HG03103 (cell line): ENCODE data around the gene DUSP16.
A peak's percentile ranks its signal among the peaks of the same experiment; 100 is the strongest.
"Not testable (repeated sequence)": the region's sequence is repeated elsewhere in the genome, so short reads cannot be mapped to it uniquely, and the experiment has no call there.

Experiments
- ATAC-seq: cut with Tn5 transposase; IDR thresholded peaks from one replicate; pipeline ENCODE4 v1.9.1; 2021; ENCODE audit warnings: low read depth; ENCODE audit not compliant: unreplicated experiment

The DUSP16 gene

DNA sequence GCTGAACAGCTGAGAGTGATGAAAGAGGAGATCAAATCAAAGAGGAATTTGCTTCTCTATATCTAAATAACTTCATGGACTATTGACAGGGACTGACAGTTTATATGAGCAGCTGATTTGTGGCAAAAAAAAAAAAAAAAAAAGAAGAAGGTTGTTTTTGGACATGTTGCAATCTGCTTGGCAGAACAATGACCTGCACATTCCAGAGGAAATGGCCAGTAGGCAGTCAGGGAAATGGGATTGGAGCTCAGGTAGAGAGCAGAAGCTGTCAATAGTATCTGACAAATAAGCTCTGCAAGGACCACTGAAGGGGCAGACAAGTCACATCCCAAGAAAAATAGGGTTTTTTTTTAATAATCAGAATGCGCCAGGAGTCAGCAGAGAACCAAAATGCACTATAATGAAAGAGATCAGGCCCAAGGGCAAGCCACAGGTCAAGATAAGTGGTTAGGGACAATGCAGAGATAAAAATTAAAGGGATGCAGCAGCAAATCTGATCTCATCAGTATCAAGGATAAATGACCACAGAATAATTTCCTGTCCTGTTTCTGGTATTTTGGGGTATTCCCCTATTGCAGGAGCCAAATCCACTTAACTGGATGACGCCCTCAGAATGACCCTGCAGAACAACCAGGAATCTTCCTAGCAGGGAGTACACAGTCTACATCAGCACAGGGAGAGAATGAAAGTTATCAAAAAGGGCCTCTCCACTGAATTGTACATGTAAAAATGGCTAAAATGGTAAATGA is 22.6 kb upstream of the DUSP16 start:
- no peak for ATAC-seq

GRCh38 chr12:12583510-12584178 is 21.0 kb upstream of the DUSP16 start:
- ATAC-seq, result no peak

GRCh38 chr12:12582895-12583303 is 20.2 kb upstream of the DUSP16 start:
- ATAC-seq, result peak; percentile 79

GRCh38 chr12:12582193-12582881 is 19.7 kb upstream of the DUSP16 start:
- peak; percentile 32 for ATAC-seq

- ATAC-seq, result not testable (repeated sequence)
Measured at GRCh38 chr12:12580716-12581115, 18.1 kb upstream of the DUSP16 start.

GRCh38 chr12:12577786-12578185 is 15.1 kb upstream of the DUSP16 start:
- ATAC-seq, result no peak

DNA sequence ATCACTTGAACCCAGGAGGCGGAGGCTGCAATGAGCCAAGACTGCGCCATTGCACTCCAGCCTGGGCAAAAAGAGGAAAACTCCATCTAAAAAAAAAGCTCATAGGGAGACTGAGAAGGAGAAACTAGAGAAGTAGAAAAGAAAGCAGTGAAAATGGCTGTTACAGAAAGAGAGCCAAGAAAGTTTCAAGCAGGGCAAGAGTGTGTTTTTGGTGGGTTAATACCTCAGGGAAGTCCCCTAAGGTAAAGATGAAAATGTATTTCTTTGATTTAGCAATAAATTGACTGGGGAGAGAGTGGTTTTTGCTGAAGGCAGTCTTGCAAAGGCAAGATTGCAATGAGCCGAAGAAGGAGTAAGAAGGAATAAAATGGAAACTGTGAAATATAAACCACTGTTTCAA is 10.0 kb upstream of the DUSP16 start:
- no peak for ATAC-seq

DNA sequence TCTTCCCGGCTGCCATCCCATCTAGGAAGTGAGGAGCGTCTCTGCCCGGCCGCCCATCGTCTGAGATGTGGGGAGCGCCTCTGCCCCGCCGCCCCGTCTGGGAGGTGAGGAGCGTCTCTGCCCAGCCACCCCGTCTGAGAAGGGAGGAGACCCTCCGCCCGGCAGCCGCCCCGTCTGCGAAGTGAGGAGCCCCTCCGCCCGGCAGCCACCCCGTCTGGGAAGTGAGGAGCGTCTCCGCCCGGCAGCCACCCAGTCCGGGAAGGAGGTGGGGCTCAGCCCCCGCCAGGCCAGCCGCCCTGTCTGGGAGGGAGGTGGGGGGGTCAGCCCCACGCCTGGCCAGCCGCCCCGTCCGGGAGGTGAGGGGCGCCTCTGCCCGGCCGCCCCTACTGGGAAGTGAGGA is 3.3 kb upstream of the DUSP16 start:
- ATAC-seq, result not testable (repeated sequence)

DNA sequence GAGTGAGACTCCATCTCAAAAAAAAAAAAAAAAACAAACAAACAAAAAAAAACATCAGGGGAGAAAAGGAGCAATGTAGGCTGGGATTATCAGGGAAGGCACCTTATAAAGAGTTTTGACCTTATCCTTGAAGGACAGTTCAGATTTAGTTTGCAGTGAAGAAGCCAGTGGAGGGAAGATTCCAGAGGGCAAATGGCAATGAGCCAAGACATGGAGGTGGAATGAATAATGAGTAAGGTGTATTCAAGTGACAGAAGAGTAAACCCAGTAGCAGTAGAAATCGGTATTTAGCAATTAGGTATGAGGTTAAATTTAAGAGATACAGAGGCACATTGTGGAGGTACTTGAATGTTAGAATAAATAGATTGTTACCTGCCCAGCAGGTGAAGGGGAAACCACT is 2.2 kb upstream of the DUSP16 start:
- ATAC-seq, result no peak

GRCh38 chr12:12563290-12563928 is 746 bp upstream of the DUSP16 start:
- no peak for ATAC-seq

DNA sequence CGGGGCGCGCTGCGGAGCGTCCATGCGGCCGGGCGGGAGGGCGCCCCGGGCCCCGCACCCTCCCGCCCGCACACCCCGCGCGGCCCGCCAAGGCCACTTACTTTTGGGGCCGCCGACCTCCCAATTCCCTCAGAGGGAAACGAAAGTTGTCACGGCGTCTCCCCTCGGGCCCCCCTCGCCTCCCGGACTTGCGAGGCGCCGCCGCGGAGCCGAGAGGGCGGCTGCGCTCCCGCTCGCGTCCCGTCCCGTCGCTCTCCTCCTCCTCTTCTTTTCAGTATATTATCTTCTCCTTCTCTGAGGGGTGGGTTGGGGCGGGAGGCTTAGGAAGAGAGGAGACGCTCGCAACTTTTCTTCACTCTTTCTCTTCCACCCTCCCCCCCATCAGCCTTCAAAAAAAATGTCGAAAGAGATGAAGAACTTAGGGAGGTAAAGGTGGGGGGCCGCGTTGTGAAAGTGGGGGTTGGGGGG is 613 bp downstream of the DUSP16 start:
- no peak for ATAC-seq

GRCh38 chr12:12561371-12562015 is 1.2 kb downstream of the DUSP16 start:
- no peak for ATAC-seq

DNA sequence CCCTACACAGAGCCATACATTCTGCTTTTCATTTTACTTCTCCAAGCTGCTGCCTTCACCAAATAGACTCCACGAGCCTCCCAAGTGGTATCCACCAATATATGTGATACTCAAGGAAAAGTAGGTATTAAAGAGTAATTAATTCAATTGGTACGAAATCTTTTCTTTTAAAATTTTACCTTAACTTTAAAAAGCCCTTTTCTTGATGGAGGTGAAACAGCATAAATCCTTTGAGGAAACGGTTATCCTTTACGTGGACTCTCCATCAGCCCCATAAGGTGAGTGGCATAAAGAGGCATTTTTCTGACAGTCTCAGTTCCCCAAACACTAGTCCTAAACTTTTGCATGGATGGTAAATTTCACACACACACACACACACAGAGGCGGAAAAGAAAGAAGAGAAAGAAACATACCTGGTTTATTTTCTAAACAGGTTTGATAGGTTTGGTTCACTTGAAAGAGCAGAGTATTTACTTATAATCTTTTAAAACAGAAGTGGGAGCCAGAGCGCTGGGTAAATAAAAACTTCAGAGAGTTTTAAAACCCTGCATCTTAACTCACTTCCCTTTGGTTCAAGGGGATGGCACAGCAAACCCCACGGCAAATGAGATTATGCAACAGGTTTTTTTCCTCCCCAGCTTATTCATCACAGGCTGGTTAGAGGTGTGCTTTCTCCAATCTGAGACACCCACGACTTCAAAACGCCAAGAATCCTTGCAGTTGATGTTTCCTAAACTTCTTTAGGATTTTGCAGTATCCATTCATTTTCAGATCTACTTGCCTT is 1.9 kb downstream of the DUSP16 start:
- ATAC-seq, result no peak

- ATAC-seq, result no peak
Measured at GRCh38 chr12:12559719-12560296, 2.9 kb downstream of the DUSP16 start.

- ATAC-seq, result no peak
Measured at GRCh38 chr12:12558291-12558690, 4.4 kb downstream of the DUSP16 start.

GRCh38 chr12:12557733-12558132 is 4.9 kb downstream of the DUSP16 start:
- ATAC-seq, result no peak

DNA sequence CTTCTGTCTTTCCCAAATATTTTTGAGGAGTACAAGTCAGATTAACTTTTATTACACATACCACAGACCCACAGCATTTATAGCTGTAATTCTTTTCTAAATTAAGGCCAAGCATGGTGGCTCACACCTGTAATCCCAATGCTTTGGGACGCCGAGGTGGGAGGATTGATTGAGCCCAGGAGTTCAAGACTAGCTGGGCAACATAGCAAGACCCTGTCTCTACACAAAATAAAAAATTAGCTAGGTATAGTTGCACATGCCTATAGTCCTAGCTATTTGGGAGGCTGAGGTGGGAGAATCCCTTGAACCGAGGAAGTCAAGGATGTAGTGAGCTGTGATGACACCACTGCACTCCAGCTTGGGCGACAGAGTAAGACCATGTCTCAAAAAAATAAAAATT is 7.0 kb downstream of the DUSP16 start:
- no peak for ATAC-seq

GRCh38 chr12:12553208-12553785 is 9.4 kb downstream of the DUSP16 start:
- ATAC-seq, result no peak

DNA sequence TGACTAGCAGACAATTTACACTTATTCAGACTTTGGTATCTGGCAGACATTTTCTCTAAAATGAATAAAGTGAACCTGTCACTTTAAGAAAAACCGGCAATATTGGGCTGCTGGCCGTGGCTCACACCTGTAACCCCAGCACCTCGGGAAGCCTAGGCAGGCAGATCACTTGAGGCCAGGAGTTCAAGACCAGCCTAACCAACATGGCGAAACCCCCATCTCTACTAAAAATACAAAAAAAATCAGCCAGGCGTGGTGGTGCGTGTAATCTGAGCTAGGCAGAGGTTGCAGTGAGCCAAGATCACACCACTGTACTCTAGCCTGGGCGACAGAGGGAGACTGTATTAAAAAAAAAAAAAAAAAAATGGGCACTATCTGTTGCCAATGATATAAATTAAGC is 11.5 kb downstream of the DUSP16 start:
- ATAC-seq, result no peak
